COLO668 (cell line): ENCODE data around the gene WDR27.
"Not testable (repeated sequence)": the region's sequence is repeated elsewhere in the genome, so short reads cannot be mapped to it uniquely, and the experiment has no call there.

ENCODE experiments used
- DNase-seq: peaks from one replicate; lab custom pipeline; 2025; ENCODE audit not compliant: unreplicated experiment; lab: John Stamatoyannopoulos, UW

Gene WDR27

DNA sequence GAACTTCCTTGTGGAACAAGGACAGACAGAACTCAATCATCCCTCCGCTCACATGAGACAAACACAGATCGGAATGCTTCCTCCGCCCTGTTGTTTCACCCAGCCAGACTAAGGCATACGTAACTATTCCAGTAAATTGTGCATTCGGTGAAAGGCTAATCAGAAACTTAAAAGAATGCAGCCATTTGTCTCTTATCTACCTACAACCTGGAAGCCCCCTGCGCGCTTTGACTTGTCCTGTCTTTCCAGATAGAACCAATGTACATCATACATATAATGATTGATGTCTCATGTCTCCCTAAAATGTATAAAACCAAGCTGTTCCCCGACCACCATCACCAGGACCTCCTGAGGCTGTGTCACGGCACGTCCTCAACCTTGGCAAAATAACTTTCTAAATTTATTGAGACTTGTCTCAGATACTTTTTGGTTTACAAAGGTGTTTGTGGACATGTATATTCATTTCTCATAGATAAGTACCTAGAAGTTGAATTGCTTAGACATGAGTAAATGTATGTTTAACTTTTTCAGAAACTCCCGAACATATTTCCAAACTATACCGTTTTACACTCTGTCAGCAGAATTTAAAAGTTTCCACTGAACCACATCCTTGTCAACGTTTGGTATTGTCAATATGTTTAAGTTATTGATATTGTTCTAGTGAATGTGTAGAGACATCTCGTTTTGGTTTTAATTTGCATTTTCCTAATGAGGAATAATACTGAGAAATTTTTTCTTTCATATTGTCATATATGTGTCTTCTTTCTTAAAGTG, 250.6 kb downstream of the WDR27 start:
- no peak for DNase-seq

DNA sequence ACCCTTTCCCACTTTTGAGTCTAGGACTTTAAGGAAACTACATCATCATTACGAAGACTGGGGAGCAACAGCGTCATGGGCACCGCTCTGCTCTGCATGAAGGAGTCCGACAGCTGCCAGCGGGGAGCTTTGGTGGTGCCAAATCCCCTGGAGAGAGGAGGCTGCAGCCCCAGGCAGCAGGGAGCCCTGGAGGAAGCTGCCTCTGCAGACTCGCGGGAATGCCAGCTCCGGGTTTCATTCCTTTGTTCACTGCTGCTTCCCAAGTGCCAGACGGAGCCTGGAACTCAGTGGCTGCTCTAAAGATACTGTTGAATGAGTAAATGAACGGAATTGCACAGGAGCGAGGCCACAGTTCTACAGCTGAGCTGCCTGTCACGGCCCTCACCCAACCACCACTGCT, 251.7 kb downstream of the WDR27 start:
- DNase-seq: no peak

DNA sequence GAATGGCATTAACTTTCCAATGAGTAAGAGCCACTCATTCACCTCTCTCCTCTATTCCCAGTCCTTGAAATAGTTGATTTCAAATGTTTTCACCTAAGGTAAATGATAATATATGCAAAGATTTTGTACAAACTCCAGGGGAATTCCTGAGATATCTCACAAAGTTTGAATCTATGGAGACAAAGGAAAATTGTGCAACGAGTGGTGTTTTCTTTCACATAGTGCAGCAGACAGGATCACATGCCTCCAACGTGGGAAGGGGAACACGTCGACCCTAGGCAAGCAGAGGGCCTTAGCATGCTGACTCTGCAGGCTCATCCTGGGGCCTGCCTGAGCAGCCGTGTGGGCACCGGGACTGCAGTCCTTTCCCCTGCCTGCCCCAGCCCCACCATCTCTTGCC, 252.6 kb downstream of the WDR27 start:
- no peak for DNase-seq

DNA sequence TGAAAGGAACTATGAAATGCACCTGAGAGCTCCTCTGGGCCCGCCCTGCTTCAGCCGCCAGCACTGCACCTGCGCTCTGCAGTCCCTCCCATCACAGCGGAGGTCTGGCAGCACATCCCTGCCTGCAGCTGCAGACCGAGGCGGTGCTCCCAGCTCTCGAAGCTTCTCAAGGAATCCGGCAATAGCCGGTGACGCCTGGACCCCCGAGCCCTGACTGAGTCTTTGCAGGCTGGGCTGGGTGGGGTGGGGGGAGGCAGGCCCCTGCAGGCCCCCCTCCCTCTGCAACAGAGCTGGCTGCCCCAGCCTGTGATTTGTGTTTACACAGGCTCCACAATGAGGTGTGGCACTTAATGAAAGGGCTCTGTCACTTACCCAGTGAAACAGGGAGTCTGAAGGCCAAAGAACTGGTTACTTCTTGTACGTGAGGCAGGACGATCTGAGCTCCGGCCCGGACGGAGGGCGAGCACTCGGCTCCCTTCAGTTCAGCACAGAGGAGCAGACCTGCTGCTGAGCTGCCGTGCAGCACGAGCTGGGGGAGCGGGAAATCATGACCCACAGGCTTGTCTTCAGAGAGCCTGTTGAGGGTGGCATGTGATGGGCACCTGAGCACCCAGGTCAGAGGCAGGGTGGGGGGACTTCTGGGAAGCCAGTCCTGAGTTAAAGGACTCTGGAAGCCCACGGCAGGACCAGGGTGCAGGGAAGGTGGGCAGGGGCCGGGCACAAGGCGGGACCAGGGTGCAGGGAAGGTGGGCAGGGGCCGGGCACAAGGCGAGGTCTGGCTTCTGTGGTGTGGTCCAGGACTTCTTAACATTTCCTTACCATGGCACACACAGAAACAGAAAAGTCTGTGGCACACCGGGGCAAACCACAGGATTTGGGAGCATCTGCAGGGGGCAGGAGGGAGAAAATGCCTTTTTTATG, 255.9 kb downstream of the WDR27 start:
- DNase-seq: peak; percentile 66

DNA sequence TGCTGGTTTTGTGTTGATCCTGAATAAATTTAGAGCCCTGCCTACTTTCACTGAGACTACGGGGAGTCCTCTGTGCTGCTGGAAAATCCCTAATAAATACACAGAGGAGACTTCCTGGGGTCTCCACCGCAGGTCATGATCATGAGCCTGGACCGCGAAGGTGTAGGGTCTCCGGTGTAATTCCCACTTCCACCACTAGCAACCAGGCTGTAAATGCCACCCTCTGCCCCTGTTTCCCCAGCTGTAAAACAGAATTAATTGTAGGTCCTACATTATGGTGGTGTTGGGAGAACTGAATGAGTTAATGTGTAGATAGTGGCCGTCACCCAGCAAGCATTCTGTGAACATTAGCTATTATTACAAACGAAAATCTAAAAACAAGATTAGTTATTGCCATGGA, 256.6 kb downstream of the WDR27 start:
- DNase-seq: no peak

DNA sequence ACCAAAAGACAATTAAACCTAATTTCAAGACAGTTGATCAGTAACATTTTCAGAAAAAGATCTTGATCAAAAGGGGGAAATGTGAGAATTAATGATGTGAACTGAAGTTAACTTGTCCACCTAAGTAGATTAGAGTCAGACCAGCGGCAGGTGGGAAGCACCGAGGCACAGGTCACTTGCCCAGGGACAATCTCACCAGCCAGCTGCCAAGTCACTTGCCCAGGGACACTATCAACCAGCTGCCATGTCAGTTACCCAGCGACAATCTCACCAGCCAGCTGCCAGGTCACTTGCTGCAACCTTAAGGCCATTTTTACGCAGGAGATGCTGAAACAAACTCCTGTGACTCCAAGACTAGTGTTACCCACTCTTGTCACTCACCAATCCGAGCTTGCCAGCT, 260.5 kb downstream of the WDR27 start:
- DNase-seq: no peak

DNA sequence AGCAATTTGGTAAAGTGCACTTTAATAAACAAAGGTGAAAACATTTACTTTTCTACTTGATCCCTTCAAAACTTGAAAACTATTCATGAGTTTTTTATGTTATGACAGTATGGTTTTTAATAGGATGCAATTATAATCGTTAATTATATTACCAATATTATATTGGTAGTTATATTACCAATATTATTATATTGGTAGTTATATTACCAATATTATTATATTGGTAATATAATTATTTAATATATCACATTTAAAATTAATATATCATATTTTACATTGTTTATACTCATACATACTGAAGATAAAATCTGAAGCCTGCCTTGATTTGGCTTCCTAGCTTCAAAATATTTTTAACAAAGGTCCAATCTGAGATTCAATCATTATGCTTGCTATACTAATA, 262.1 kb downstream of the WDR27 start:
- DNase-seq: no peak

DNA sequence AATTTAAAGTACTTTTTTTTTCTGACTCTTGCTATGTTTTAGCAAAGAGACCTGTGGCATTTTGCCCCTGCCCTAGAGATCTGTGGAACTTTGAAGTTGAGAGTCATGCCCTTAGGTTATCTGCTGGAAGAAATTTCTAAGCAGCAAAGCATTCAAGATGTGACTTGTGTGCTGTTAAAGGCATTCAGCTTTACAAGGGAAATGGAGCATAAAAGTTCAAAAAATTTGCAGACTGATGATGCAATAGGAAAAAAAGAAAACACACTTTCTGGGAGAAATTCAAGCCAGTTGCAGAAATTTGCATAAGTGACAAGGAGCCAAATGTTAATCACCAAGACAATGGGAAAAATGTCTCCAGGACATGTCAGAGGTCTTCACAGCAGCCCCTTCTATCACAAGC, 267.3 kb downstream of the WDR27 start:
- not testable (repeated sequence) for DNase-seq

DNA sequence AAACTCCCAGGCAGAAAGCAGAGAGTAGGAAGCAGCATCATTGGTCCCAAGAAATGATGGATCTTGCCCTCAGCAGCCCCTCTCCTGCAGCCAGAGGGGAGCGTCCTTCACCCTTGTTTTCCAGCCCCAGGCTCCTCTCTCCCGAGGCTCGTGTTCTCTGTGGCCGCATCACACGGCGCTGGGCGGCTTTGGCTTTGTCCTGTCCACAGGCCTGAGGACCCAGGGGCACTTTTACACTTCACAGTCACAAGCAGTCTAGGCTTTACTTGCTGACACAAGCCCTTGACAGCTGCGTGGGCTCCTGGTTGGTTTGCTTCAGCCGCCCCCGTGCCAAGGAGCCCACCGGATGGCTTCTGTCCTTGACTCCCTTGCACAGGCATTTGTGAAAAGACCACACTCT, 272.8 kb downstream of the WDR27 start:
- DNase-seq: no peak

DNA sequence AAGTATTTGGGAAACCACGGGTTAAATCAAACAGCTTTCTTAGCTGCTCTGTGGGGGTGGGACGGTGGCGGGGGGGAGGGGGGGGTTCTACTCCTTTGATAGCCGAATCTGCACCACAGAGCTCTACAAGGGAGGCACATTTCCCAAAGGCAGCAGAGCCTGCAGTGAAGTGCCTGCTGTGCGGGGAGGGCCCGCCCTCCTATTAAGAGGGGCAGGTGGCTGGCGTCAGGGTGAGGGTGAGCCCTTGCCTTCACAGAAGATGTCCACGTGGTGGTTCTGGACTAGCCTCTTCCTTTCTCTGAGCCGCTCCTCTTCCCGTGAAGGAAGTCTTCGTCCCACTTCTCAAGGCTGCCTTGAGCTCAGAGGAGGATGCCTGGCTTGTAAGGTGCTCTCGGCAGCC, 273.3 kb downstream of the WDR27 start:
- DNase-seq: no peak

DNA sequence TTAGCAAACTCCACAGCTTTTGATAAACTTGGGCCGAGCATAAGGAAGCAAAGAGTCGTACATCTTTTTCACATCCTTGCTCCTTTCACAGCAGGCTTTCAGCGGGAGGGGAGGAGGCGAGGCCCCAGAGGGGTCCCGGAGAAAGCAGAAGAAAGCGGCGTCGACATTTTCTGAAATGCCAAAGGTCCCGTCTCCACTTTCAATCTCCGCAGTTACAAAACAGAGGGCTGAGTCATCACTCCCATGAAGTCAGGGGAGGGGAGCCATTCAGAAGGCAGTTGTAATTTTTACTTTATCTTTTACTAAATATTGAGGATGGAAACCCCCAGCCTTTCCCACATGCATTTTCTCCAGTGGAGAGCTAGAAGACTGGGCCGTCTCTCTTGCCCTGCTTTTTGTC, 274.0 kb downstream of the WDR27 start:
- DNase-seq: no peak

DNA sequence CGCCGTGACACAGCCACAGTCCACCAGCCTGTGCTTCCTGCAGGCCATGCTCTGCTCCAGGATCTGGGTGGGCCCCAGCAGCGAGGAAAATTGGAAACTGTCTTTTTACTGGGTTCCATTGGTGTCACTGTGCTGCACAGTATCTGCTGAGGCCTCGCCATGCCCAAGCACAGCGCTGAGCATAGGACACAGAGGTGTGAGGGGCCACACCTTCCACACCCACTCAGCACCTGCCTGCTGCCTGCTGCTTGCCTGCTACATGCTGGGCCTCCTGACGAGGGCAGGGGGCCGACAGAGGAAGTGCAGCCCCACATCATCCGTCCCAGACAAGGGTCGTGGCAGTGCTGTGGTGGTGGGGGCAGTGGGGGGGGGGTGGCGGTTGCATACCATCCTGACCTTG, 275.2 kb downstream of the WDR27 start:
- no peak for DNase-seq

DNA sequence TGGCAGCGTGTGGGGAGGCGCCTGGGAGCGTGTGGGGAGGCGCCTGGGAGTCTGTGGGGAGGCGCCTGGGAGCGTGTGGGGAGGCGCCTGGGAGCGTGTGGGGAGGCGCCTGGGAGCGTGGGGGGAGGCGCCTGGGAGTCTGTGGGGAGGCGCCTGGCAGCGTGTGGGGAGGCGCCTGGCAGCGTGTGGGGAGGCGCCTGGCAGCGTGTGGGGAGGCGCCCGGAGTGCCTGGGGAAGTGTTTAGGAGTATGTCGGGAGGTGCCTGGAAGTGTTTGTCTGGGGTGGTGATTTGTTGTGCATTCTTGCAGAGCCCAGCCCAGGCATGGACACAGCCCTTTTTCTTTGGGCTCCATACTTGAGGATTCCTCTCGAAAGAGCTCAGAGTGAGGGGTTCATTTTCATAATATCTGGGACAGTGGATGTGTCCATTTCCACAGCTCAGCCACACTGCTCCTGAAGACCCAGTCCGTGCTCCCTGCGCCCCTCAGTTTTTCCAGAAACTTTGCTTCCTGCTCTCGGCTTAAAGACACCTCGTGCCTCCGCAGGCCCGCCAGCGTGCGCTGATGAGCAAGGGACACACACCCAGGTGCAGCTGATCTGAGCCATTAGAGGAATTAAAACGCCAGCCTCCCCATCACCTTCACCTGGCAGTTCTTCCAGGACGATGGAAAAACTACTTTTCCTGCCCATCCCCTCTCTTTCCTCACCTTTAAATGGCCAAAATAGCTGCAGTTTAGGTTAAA, 276.0 kb downstream of the WDR27 start:
- no peak for DNase-seq

DNA sequence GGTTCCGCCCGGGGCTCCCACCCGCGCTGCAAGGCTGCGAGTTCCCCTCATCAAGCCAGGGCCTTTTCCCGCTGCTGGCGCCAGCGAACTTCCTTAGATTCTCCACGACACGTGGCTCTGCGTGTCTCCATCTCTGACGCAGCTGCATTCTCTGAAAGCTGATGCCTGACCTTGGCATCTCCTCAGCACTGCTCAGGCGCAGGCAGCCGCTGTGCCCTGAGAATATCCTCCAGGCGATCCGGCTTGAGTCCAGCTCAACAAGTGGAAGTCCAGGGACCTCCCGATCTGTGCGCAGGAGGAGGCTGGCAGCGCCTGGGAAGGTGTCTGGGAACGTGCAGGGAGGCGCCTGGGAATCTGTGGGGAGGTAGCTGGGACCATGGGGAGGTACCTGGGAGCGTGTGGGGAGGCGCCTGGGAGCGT, 277.0 kb downstream of the WDR27 start:
- no peak for DNase-seq

DNA sequence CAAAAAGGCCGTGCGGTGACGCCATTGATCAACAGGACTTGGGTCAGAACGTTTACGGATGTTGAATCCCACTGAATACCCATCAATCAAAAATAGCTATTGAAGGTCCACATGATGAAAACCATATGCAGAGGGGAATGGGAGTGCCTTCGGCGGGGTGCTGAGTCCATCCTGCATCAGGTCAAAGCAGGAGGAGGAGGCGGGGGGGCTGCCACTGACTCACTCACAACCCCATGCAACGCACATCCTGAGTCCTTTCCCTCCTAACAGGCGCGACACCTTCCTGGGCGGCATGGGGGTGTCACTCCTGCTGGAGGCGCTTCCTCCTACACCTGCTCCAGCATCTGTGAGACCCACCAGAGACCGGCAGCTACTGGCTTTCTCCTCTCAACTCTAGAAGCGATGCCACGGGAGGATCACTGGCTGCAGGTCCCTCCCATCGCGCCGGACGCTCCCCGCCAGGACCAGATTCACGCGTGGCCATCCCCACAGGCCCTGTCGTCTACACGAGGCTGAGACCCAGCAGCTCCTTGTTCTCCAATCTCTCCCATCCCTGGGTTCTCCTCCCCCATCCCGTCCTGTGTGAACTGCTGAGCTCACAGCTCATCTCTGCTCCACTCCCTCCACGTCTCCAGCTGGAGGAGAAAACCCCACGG, 277.6 kb downstream of the WDR27 start:
- DNase-seq: no peak

DNA sequence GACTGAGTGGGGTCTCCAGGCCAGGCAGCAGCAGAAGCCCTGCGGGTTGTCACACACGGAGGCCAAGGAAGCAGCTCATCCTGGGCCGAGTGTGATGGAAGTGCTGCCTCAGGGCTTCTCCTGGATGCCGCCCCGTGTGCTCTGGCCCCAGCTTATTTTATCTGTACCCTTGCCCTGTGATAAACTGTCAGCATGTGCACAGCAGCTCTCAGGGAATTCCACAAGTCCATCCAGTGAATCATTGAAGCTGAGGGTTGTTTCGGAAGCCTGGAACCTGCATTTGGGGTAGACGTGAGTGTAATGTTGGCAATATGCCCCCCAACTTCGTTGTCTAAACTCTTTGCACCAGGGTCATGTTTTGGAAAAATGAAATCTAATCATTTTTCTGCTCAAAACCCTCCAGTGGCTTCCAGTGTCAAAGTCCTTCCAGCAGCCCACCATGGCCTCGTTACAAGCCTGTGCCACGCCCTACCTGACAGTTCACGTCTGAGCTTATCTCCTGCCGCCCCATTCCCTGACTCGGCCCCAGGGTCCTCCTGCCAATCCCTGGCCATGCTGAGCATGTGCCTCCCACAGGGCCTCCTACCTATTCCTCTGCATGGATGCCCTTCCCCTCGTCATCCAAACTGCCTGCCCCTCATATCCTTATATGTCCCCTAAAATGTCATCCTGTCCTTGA, 280.1 kb downstream of the WDR27 start:
- DNase-seq: no peak

DNA sequence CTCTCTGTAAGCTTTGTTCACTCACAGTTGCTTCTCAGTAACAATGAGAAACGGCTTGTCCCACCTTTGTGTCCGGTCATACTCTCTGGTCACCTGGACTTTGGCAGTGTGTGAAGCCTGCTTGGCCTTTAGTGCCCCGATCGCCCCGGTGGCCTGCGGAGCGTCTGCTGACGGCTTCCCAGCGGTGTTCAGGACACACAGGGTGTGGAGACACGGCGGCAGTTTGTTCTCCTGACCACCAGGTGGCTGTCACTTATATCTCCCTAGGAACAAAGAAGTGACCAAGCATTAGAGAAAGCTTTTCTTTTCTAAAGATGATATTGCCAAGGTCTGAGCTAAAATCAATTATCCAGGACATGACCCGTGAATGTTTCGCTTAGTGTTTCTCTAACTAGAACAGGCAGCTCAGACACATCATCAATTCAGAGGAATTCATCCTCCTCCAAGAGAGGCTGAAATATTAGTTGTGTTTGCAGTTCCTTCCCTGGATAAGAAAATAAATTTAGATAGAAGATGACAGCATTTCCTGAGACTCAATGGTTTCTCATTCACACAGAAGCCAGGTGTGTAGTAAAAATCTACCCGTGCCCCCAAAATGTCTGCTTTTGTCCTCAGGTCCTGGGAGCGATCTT, 280.8 kb downstream of the WDR27 start:
- no peak for DNase-seq

DNA sequence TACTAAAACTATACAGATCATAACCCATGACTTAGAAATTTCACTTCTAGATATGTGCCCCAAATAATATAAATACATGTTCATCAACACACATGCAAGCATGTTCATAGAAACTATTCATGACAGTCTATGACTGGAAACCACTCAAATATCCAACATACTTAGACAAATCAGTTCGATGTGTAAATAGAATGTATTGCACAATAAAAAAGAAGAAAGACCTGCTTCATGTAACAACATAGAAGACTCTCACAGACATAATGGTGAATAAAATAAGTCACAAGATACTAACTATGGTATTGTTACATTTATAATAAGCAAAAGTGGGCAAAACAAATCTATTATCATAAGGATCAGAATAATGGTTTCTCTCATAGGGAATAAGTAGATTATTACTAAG, 284.7 kb downstream of the WDR27 start:
- no peak for DNase-seq

DNA sequence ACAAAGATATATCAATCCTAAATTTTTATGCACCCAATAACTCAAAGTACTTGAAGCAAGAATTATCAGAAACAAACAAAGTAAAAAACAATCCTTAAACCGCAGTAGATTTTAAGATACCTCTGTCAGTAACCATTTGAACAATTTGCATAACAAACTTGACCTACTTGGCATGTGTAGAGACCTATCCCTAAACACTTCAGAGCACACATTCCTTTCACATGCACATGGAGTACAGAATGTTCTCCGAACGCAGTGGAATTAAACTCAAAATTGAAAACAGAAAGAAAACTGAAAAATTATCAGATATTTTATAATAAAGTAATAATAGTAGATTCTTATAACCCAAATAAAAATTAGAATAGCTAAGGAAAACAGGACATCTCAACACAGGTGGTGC, 285.6 kb downstream of the WDR27 start:
- no peak for DNase-seq

DNA sequence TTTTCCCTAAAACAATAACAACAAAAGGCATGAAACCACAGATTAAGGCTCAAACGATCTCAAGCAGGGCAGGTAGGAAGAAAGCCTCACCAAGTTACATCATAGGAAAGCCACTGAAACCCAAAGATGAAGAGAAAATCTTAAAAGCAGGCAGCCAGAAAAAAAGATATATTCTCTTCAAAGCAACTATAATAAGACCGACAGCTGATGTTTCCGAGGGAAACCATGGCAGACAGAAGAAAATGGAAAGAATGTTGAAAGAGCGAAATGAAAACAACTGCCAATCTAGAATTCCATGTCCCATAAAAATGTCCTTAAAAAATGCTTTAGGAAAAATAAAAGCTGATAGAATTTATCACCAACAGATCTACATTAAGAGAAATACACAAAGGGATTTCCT, 286.6 kb downstream of the WDR27 start:
- DNase-seq: no peak
